ENCODE results near the gene SCN2B.
"Not testable (repeated sequence)": the region's sequence is repeated elsewhere in the genome, so short reads cannot be mapped to it uniquely, and the experiment has no call there.

The SCN2B gene

DNA sequence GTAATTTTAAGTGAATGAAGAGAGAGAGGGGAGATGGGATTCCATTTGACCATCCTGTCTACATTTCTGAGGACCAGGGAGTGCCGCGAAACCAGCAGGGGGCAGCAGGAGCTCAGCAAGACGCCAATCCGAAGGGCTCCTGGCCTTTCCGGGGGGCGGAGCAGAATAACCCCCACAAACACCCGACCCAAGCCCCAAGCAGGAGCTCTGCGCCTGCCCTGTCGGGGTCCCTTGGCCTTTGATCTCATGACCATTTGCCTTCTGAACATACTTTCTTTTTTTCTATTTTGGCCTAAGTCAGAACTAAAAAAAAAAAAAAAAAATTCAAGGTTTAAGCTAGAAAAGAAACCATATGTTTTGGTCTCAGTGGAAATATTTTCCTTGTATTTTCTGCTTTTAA, 21.9 kb upstream of the SCN2B start:
- Mint-ChIP-seq H3K9me3 (ENCODE audit: low read depth) (no peaks in the 10 kb centered on the region), H3K36me3 (peaks cover 11% of the 10 kb centered on the region), H3K4me3 (peak overlapping the region; percentile 74), H3K27ac (no peak overlapping the region), H3K4me1 (ENCODE audit: low read depth) (peaks cover 18% of the 10 kb centered on the region), H3K27me3 (no peaks in the 10 kb centered on the region)

DNA sequence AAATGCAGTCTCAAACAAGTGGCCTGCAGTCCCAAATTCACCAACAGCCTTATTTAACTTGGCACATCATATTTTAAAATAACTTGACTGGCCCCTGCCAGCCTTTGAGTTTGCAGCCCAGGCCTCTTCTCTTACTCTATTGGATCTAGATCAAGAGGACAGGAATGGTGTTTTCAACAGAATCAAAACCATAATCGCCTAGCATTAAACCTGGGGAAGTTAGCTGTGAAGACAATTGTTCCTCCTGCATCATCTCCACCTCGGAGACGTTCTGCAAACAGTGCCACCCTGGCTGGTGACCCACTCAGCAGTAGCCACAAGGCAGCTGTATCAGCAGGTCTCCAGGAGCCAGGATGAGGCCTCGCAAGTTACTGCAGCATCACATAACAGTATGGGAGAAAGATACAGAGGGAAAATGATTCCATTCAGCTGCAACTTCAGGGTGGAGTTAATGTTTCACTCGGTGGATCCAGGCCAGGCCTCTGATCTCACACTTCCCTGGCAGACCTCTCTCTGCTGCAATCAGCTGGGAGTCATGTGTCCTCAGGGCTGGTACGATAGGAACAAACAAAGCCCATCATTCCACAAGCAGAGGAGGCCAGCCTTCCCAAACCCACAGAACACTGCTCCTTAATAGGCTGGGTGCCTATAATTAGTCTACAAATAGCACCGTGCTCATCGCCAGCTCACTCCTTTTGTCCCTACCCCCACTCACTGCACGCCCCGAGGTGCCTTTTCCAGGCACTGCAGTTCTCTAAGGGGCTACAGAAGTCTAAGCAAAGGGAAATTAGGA, 18.6 kb upstream of the SCN2B start:
- Mint-ChIP-seq H3K4me1 (ENCODE audit: low read depth) (peaks cover 18% of the 10 kb centered on the region), H3K9me3 (ENCODE audit: low read depth) (no peaks in the 10 kb centered on the region), H3K4me3 (no peak overlapping the region), H3K27ac (peak overlapping the region; percentile 64), H3K27me3 (no peaks in the 10 kb centered on the region), H3K36me3 (peaks cover 21% of the 10 kb centered on the region)

DNA sequence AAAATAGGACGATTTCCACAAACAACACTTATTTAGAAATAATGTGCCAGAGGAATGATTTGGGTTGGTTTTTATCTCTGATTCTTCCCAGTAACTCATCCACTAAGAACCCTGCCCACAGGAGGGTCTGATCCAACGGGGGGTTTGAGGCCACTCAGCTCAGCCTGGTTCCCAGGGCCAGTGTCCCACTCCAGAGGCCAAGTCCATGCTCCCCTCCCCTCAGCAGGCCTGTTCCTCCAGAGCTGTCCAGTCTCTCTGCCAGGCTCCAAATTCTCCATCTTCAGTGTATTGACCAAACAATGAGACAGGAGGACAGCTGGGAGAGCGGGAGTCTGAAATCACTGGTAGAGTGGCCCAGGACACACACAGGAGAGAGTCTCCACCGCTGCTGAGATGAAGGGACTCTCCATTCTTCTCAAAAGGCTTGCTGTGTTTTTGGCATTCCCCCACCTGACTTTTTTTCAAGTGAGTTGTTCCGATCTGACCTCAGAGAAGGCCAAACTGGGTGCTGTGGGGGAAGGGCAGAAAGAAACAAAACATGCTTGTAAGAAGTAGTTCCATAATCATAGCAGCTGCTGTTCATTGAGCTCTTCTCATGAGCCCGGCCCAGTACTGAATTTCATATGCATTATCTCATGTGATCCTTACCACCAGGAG, 17.6 kb upstream of the SCN2B start:
- Mint-ChIP-seq H3K4me1 (ENCODE audit: low read depth) (peaks cover 14% of the 10 kb centered on the region), H3K27ac (peak overlapping the region; percentile 66), H3K9me3 (ENCODE audit: low read depth) (no peaks in the 10 kb centered on the region), H3K27me3 (no peaks in the 10 kb centered on the region), H3K4me3 (no peak overlapping the region), H3K36me3 (peaks cover 18% of the 10 kb centered on the region)

DNA sequence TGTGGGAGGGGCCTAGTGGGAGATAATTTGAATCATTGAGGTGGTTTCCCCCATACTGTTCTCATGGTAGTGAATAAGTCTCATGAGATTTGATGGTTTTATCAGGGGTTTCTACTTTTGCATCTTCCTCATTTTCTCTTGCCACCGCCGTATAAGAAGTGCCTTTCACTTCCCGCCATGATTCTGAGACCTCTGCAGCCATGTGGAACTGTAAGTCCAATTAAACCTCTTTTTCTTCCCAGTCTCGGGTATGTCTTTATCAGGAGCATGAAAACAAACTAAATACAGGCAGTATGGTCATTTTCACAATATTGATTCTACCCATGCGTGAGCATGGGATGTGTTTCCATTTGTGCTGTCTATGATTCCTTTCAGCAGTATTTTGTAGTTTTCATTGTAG, 16.4 kb upstream of the SCN2B start:
- not testable (repeated sequence) for H3K27ac Mint-ChIP-seq; H3K9me3 Mint-ChIP-seq (ENCODE audit: low read depth); H3K4me1 Mint-ChIP-seq (ENCODE audit: low read depth); H3K4me3 Mint-ChIP-seq; H3K27me3 Mint-ChIP-seq
- peaks cover 13% of the 10 kb centered on the region for H3K36me3 Mint-ChIP-seq

DNA sequence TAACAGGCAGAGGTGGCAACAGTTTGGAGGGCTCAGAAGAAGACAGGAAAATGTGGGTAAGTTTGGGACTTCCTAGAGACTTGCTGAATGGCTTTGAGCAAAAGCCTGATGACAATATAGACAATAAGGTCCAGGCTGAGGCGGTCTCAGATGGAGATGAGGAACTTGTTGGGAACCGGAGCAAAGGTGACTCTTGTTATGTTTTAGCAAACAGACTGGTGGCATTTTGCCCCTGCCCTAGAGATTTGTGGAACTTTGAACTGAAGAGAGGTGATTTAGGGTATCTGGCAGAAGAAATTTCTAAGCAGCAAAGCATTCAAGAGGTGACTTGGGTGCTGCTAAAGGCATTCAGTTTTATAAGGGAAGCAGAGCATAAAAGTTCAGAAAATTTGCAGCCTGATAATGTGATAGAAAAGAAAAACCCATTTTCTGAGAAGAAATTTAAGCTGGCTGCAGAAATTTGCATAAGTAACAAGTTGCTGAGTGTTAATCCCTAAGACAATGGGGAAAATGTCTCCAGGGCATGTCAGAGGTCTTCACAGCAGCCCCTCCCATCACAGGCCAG, 14.6 kb upstream of the SCN2B start:
- H3K4me1 Mint-ChIP-seq (ENCODE audit: low read depth); H3K4me3 Mint-ChIP-seq; H3K27me3 Mint-ChIP-seq; H3K27ac Mint-ChIP-seq; H3K9me3 Mint-ChIP-seq (ENCODE audit: low read depth): not testable (repeated sequence)
- H3K36me3 Mint-ChIP-seq: peaks cover 12% of the 10 kb centered on the region

DNA sequence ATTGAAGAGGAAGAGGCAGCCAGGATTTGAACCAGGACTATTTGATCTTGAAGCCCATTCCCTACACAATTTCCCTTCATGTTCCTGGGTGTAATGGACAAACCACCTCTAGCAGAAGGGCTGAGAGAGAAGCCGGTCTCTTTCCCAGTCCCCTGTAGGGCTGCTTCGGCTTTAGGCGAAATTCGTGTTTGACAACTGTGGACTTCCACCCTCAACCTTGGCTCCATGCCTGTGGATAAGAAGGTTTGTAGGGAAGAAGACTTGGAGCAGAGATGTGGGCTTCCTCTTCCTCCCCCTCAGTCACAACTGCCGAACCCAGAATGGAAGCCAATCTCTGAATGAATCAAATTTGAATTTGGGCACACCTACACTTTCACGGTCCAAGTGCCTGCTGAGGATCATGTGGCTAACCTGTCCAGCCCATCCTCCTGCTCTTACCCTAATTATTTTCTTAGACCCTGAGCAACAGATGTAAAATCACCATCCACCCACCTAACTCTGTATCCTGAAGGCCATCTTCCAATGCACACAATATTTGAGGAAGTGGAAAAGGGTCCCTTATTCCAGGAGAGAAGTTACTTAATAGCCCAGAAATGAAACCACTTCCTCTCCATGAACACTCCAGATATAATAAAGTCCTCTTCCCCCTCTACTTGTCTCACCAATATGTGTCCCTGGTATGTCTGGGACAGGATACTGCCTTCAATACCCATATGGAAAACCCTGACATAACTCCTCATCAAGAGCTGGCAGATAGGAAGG, 10.1 kb upstream of the SCN2B start:
- Mint-ChIP-seq H3K36me3 (peaks cover 2% of the 10 kb centered on the region), H3K27me3 (peaks cover 16% of the 10 kb centered on the region), H3K9me3 (ENCODE audit: low read depth) (no peaks in the 10 kb centered on the region), H3K4me1 (ENCODE audit: low read depth) (no peaks in the 10 kb centered on the region), H3K4me3 (no peak overlapping the region), H3K27ac (no peak overlapping the region)

DNA sequence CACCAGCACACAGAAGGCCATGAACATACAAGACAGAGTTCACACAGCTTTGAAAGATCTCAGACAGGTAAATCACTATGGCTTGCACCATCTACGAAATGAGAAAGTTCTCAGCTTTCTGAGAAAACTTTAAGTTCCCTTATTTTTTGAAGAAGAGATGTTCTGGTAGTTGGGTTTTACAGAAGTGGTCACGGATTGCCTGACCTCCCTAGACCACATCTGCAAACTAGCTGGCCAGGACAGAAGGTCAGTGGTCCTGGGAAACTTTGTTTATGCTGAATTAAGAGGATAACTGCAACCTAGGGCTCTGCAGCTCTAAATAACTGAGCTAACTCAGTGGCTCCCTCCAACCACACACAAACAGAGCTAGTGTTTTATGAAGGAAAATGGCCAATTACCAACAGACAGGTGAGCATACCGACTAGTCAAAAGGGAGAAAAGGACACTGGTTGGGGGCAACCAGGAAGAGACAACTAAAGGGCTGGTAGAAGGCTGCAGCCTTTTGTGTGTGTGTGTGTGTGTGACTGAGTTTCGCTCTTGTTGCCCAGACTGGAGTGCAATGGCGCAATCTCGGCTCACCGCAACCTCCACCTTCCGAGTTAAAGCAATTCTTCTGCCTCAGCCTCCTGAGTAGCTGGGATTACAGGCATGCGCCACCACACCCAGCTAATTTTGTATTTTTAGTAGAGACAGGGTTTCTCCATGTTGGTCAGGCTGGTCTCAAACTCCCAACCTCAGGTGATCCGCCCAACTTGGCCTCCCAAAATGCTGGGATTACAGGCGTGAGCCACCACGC, 8.5 kb upstream of the SCN2B start:
- Mint-ChIP-seq H3K4me3 (no peak overlapping the region), H3K36me3 (peaks cover 2% of the 10 kb centered on the region), H3K27ac (no peak overlapping the region), H3K4me1 (ENCODE audit: low read depth) (peaks cover 1% of the 10 kb centered on the region), H3K27me3 (peaks cover 16% of the 10 kb centered on the region), H3K9me3 (ENCODE audit: low read depth) (no peaks in the 10 kb centered on the region)

DNA sequence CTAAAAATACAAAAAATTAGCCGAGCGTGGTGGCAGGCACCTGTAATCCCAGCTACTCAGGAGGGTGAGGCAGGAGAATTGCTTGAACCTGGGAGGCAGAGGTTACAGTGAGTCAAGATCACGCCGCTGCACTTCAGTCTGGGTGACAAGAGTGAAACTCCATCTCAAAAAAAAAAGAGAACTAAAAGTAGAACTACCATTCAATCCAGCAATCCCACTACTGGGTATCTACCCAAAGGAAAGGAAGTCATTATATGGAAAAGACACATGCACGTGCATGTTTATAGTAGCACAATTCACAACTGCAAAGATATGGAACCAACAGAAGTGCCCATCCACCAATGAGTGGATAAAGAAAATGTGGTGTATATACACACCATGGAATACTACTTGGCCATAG, 7.3 kb upstream of the SCN2B start:
- not testable (repeated sequence) for H3K4me1 Mint-ChIP-seq (ENCODE audit: low read depth)
- H3K27me3 Mint-ChIP-seq: peaks cover 16% of the 10 kb centered on the region

DNA sequence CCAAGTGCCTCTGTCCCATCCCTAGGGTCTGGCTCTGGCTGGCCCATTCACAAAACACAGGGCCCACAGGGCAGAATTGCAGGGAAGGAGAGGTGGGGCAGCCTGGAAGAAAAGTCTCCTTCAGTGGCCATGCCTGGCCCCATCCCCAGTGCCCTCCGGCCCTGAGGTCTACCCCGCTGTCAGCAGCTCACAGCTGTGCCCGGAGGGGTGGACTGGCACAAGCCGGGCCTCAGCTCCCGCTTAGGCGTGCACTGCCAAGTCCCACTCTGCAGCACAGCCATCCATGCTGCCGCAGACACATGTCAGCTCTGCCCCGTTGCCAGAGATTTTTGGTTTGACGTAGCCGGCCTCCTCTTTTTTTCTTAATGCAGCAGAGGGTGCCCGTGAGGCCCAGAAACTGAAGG, 3.9 kb upstream of the SCN2B start:
- no peak overlapping the region for H3K4me3 Mint-ChIP-seq
- H3K27me3 Mint-ChIP-seq: peaks cover 14% of the 10 kb centered on the region
- no peak overlapping the region for H3K27ac Mint-ChIP-seq
- peaks cover 2% of the 10 kb centered on the region for H3K36me3 Mint-ChIP-seq
- H3K9me3 Mint-ChIP-seq (ENCODE audit: low read depth): no peaks in the 10 kb centered on the region
- H3K4me1 Mint-ChIP-seq (ENCODE audit: low read depth): peaks cover 1% of the 10 kb centered on the region

More for the DNA sequence above, 7.3 kb upstream of the SCN2B start:
- not testable (repeated sequence) for H3K27ac Mint-ChIP-seq; H3K4me3 Mint-ChIP-seq; H3K36me3 Mint-ChIP-seq; H3K9me3 Mint-ChIP-seq (ENCODE audit: low read depth)

DNA sequence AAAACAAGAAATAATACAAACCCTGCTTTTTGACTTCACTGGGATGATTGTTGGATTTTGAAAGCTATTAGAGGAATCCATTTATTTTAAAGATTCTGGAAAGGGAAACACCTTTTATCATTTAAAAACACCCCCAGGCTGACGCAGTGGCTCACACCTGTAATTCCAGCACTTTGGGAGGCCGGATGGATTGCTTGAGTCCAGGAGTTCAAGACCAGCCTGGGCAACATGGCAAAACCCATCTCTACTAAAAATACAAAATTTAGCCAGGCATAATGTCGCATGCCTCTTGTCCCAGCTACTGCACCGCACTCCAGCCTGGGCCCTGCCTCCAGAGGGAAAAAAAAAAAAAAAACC, 317 bp upstream of the SCN2B start:
- H3K4me1 Mint-ChIP-seq (ENCODE audit: low read depth): peaks cover 2% of the 10 kb centered on the region
- no peak overlapping the region for H3K27ac Mint-ChIP-seq
- no peak overlapping the region for H3K4me3 Mint-ChIP-seq
- no peaks in the 10 kb centered on the region for H3K9me3 Mint-ChIP-seq (ENCODE audit: low read depth)
- no peaks in the 10 kb centered on the region for H3K36me3 Mint-ChIP-seq
- no peaks in the 10 kb centered on the region for H3K27me3 Mint-ChIP-seq

DNA sequence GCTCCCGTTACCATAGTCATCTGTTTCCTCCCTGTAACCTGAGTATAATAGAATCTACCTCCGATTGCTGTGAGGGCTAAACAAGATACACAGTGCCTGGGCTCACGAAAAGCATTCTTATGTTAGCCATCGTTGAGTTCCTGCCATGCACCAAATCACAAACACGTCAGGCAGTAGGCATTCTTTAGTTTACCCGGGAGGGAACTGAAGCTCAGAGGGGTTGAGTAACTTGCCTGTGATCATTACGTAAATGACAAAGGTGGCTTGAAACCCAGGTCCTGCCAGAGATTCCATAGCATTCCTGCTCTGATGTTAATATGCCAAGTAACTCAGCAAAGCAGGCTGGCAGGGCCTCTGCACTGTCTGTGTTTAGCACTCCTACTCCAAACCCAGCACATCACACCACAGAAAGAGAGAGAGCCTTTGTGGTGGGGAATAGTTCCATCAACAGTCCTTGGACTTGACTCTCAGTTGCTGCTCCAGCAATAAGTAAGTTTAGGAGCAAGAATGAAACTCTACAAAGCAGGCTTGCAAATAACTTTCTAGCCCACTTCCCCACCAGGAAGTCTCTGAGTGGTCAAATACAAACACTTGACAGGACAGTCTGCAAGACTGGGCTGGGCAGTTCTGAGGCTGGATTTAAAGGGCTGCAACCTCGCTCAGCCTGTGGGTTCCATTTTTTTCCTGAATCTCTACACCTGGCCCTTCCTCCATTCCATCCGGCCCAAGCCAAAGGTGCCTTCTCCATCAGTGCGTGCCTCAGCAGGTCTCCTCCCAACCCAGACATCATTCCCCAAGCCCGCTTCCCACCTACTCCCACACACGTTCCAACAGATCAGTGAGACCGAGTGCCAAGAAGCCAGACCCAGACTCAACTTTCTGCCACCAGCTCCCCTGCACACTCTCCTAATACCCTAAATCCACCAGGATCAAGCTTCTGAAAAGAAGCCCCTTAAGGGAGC, 1.1 kb downstream of the SCN2B start:
- no peak overlapping the region for H3K4me3 Mint-ChIP-seq
- no peaks in the 10 kb centered on the region for H3K27me3 Mint-ChIP-seq
- H3K4me1 Mint-ChIP-seq (ENCODE audit: low read depth): peaks cover 2% of the 10 kb centered on the region
- no peak overlapping the region for H3K27ac Mint-ChIP-seq
- H3K36me3 Mint-ChIP-seq: no peaks in the 10 kb centered on the region
- H3K9me3 Mint-ChIP-seq (ENCODE audit: low read depth): no peaks in the 10 kb centered on the region

DNA sequence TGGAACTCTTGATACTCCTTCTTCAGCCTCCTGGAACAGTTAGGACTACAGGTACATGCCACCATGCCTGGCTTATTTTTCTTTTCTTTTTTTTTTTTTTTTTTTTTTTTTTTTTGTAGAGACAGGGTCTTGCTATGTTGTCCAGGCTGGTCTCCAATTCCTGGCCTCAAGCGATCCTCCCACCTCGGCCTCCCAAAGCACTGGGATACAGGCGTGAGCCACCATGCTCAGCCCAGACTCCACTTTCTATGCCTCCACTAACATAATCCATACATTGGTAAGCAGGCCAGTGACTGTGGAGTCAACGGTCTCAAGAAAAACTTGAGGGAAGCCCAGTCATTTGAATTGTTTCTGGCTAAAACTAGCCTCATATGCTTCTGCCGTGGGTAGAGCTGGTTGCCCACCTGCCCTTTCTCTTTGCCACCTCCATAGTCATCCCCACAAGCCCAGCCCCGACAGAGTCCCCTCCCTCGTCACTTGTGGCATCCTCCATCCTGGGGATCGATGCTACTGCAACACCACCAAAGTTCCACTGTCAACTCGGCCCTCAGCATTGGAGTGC, 2.4 kb downstream of the SCN2B start:
- no peaks in the 10 kb centered on the region for H3K9me3 Mint-ChIP-seq (ENCODE audit: low read depth)
- H3K27me3 Mint-ChIP-seq: no peaks in the 10 kb centered on the region
- peaks cover 2% of the 10 kb centered on the region for H3K4me1 Mint-ChIP-seq (ENCODE audit: low read depth)
- no peak overlapping the region for H3K27ac Mint-ChIP-seq
- no peak overlapping the region for H3K4me3 Mint-ChIP-seq
- H3K36me3 Mint-ChIP-seq: no peaks in the 10 kb centered on the region

DNA sequence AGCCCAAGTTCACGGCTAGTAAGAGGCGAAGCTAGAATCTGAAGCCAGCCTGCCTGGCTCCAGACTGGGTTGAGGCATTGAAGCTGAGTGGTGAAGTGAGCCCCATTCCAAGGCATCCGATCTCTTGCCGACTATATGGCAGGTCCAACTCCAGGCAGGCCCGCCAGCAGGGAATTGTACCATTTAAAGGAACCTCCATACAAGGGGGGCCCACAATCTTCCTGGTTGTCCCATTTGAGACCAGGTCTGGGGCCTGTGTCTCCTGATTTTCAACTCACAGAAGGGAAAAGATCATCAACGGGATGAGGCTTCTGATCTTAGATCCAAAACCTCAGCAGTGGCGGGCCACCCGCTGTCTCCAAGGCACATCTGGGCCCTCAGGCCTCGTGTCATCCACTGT, 4.1 kb downstream of the SCN2B start:
- Mint-ChIP-seq H3K4me1 (ENCODE audit: low read depth) (peaks cover 2% of the 10 kb centered on the region), H3K27me3 (no peaks in the 10 kb centered on the region), H3K36me3 (no peaks in the 10 kb centered on the region), H3K9me3 (ENCODE audit: low read depth) (no peaks in the 10 kb centered on the region), H3K4me3 (no peak overlapping the region), H3K27ac (no peak overlapping the region)
